ENCODE data around the gene PIGS.

PIGS gene

DNA sequence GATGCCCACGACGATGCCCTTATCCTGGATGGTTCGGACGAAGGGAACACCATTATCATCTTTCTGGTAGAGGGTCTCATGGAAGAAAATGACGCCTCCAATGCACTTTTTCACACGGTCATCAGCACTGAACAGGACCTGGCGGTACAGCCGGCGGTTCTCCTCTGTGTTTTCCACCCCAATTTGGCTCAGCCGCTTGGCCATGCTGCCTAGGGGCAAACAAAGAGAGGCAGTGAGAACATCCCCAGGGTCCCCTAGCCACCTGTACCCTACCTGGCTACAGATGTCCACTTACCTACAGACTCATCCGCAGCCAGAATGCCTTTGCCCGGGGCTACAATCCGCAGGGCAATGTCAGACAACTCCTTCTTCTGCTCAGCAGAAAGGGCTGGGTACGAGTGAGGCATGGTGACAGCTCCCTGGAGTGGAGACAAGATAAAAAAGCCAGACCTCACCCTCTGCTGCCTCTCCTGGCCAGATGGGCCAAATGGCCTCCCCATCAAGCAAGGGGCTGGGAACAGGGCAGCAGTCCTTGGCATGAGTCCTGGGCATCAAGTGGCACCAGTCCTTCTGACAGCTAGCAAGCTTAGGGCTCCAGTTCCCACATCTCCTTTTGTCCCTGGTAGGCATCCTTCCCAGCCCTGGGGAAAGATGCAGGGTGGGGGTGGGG, 3.9 kb upstream of the PIGS start:
- Histone ChIP-seq H3K27me3 (ENCODE audit: insufficient read depth, low read length) (no peaks in the 10 kb centered on the region), H3K4me3 (ENCODE audit: low read length) (no peak overlapping the region), H2AFZ (ENCODE audit: low read depth, low read length) (no peak overlapping the region)

DNA sequence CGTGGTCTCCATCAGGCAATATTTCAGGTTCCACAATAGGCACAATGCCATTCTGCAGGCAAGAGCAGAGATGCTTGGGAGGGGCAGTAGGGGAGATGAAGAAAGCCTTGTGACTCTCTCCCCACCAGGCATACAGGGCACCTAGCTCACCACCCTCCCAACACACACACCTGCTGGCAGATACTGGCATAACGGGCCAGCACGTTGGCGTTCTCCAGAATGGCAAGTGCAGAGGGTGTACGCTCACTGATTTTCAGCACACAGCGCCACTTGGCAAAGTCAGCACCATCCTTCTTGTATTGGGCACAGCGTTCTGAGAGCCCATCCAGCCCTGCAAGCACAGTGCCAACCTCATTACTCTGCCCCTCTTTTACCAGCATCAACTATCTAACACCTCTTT, 3.2 kb upstream of the PIGS start:
- no peaks in the 10 kb centered on the region for H3K9me3 ChIP-seq (ENCODE audit: low read length)
- H3K4me1 ChIP-seq (ENCODE audit: insufficient read depth, low read length) = peaks cover 10% of the 10 kb centered on the region
- H3K4me3 ChIP-seq (ENCODE audit: low read length) = no peak overlapping the region
- no peaks in the 10 kb centered on the region for H3K27me3 ChIP-seq (ENCODE audit: insufficient read depth, low read length)
- H2AFZ ChIP-seq (ENCODE audit: low read depth, low read length) = no peak overlapping the region
- H3K36me3 ChIP-seq (ENCODE audit: insufficient read depth, low read length) = peaks cover 28% of the 10 kb centered on the region

More for the DNA sequence above, 3.9 kb upstream of the PIGS start:
- Histone ChIP-seq H3K9me3 (ENCODE audit: low read length) (no peaks in the 10 kb centered on the region), H3K36me3 (ENCODE audit: insufficient read depth, low read length) (peaks cover 35% of the 10 kb centered on the region), H3K4me1 (ENCODE audit: insufficient read depth, low read length) (peaks cover 8% of the 10 kb centered on the region)

- no peaks in the 10 kb centered on the region for H3K27me3 ChIP-seq (ENCODE audit: insufficient read depth, low read length)
- peaks cover 10% of the 10 kb centered on the region for H3K4me1 ChIP-seq (ENCODE audit: insufficient read depth, low read length)
- H3K4me3 ChIP-seq (ENCODE audit: low read length) = no peak overlapping the region
- no peaks in the 10 kb centered on the region for H3K9me3 ChIP-seq (ENCODE audit: low read length)
- no peak overlapping the region for H2AFZ ChIP-seq (ENCODE audit: low read depth, low read length)
- peaks cover 23% of the 10 kb centered on the region for H3K36me3 ChIP-seq (ENCODE audit: insufficient read depth, low read length)
Measured at GRCh38 chr17:28573966-28574480, 2.7 kb upstream of the PIGS start.

DNA sequence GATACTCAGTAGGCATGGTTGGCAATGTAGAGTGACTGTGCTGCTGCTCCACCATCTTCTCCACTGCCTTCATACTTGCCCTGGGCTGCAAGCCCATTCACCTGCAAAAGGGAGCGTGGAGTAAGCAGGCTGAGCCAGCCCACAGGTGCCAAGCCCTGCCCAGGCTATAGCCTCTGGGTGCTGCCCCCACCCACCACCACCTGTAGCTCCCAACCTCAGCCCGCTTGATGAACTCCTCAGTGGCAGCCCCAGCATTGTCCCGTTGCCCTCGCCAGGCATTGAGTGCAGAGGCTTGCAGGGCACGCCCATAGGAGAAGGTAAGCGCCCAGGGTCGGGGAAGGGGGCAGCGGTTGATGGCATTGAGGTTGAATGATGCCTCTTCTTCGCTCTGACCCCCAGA, 2.2 kb upstream of the PIGS start:
- Histone ChIP-seq H3K36me3 (ENCODE audit: insufficient read depth, low read length) (peaks cover 18% of the 10 kb centered on the region), H3K4me1 (ENCODE audit: insufficient read depth, low read length) (peaks cover 10% of the 10 kb centered on the region), H2AFZ (ENCODE audit: low read depth, low read length) (no peak overlapping the region), H3K27me3 (ENCODE audit: insufficient read depth, low read length) (no peaks in the 10 kb centered on the region), H3K9me3 (ENCODE audit: low read length) (no peaks in the 10 kb centered on the region), H3K4me3 (ENCODE audit: low read length) (no peak overlapping the region)

- Histone ChIP-seq H3K9me3 (ENCODE audit: low read length) (no peaks in the 10 kb centered on the region), H3K4me1 (ENCODE audit: insufficient read depth, low read length) (peaks cover 10% of the 10 kb centered on the region), H3K4me3 (ENCODE audit: low read length) (no peak overlapping the region), H2AFZ (ENCODE audit: low read depth, low read length) (no peak overlapping the region), H3K27me3 (ENCODE audit: insufficient read depth, low read length) (no peaks in the 10 kb centered on the region), H3K36me3 (ENCODE audit: insufficient read depth, low read length) (peaks cover 13% of the 10 kb centered on the region)
Measured at GRCh38 chr17:28573040-28573380, 1.7 kb upstream of the PIGS start.

DNA sequence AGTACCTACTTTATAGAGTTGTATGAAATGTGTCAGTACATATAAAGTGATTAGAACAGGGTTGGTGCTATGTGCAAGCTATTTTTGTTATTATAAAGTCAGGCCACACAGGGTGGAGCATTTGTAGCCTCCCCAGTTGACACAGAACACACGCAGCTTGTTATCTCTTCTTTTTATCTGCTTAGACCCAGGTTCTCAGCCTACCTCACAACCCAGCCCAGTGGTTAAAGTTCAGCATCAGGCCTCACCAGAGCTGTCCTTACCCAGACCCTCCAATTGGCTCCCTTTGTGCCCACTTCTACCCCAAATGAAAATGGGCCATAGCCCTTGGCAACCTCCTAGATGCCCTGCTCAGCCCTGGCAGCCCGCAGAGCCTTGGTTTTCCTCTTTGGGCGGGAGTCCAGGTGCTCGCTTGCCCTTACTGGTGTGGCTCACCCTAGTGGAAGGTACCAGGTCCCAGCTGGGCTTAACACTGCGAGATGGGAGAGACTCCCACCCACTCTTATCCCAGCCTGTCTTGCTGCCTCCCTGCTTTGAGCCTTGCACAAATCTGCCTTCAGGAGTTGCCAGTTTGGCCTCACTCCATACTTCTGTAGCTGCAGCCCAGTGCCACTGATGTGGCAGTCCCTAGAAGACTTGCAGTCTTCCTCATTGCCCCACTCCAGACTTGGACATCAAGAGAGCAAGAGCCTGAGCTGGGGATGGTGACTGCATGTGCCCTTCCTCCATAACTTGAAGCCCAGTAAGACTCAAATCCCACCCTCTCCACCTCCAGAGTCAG, 1.1 kb upstream of the PIGS start:
- H3K27me3 ChIP-seq (ENCODE audit: insufficient read depth, low read length) = no peaks in the 10 kb centered on the region
- no peaks in the 10 kb centered on the region for H3K9me3 ChIP-seq (ENCODE audit: low read length)
- H3K36me3 ChIP-seq (ENCODE audit: insufficient read depth, low read length) = peaks cover 7% of the 10 kb centered on the region
- H3K4me1 ChIP-seq (ENCODE audit: insufficient read depth, low read length) = peaks cover 10% of the 10 kb centered on the region
- peak overlapping the region; percentile 88 for H3K4me3 ChIP-seq (ENCODE audit: low read length)
- H2AFZ ChIP-seq (ENCODE audit: low read depth, low read length) = peak overlapping the region; percentile 95

- H3K27me3 ChIP-seq (ENCODE audit: insufficient read depth, low read length) = no peaks in the 10 kb centered on the region
- peak overlapping the region; percentile 95 for H2AFZ ChIP-seq (ENCODE audit: low read depth, low read length)
- H3K36me3 ChIP-seq (ENCODE audit: insufficient read depth, low read length) = no peaks in the 10 kb centered on the region
- peak overlapping the region; percentile 88 for H3K4me3 ChIP-seq (ENCODE audit: low read length)
- peaks cover 10% of the 10 kb centered on the region for H3K4me1 ChIP-seq (ENCODE audit: insufficient read depth, low read length)
- H3K9me3 ChIP-seq (ENCODE audit: low read length) = no peaks in the 10 kb centered on the region
Measured at GRCh38 chr17:28570716-28571360, 486 bp downstream of the PIGS start.

DNA sequence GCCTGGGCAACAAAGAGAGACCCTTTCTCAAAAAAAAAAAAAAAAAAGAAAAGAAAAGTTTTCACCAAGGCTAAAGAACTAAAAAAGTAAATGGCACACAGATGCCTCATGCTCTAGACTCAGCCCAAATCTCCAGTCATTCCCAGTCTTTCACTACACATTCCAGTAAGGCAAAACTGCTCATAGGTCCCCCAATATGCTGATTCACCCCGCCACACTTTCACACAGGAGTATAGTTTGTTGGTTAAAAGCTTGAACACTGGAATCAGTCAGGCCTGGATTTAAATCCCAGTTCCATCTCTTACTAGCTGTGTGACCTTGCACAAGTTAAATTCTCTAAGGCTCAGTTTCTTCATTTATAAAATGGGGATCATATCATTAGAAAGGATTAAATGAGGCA, 1.9 kb downstream of the PIGS start:
- peaks cover 4% of the 10 kb centered on the region for H3K36me3 ChIP-seq (ENCODE audit: insufficient read depth, low read length)
- no peaks in the 10 kb centered on the region for H3K9me3 ChIP-seq (ENCODE audit: low read length)
- no peaks in the 10 kb centered on the region for H3K27me3 ChIP-seq (ENCODE audit: insufficient read depth, low read length)
- H3K4me1 ChIP-seq (ENCODE audit: insufficient read depth, low read length) = peaks cover 10% of the 10 kb centered on the region
- H2AFZ ChIP-seq (ENCODE audit: low read depth, low read length) = no peak overlapping the region
- no peak overlapping the region for H3K4me3 ChIP-seq (ENCODE audit: low read length)

GRCh38 chr17:28567604-28568003, 3.7 kb downstream of the PIGS start:
- Histone ChIP-seq H3K36me3 (ENCODE audit: insufficient read depth, low read length) (peaks cover 14% of the 10 kb centered on the region), H3K4me3 (ENCODE audit: low read length) (no peak overlapping the region), H3K9me3 (ENCODE audit: low read length) (no peaks in the 10 kb centered on the region), H2AFZ (ENCODE audit: low read depth, low read length) (no peak overlapping the region), H3K4me1 (ENCODE audit: insufficient read depth, low read length) (peaks cover 10% of the 10 kb centered on the region), H3K27me3 (ENCODE audit: insufficient read depth, low read length) (no peaks in the 10 kb centered on the region)

- no peaks in the 10 kb centered on the region for H3K9me3 ChIP-seq (ENCODE audit: low read length)
- no peaks in the 10 kb centered on the region for H3K27me3 ChIP-seq (ENCODE audit: insufficient read depth, low read length)
- H3K4me3 ChIP-seq (ENCODE audit: low read length) = no peak overlapping the region
- H2AFZ ChIP-seq (ENCODE audit: low read depth, low read length) = no peak overlapping the region
- no peaks in the 10 kb centered on the region for H3K4me1 ChIP-seq (ENCODE audit: insufficient read depth, low read length)
- H3K36me3 ChIP-seq (ENCODE audit: insufficient read depth, low read length) = peaks cover 28% of the 10 kb centered on the region
Measured at GRCh38 chr17:28563475-28563874, 7.8 kb downstream of the PIGS start.

DNA sequence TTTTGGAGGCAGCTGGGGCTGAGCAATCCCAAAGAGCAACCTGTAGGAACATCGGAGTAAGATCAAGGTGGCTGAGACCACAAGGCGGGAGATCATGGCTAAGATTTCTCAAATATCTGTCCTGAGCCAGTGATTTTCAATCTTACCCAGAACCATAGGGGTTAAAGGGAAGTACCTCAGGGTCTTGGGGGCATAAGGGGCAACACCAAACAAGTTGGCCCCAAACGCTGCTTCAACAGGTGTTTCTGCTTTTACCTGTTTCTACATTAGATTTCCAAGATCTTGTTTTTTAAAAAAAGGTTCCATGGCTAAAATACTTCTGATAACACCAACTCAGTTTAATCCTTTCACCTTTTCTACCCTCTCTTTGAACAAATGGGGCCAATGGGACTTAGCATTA, 16.3 kb downstream of the PIGS start:
- H3K27me3 ChIP-seq (ENCODE audit: insufficient read depth, low read length) = no peaks in the 10 kb centered on the region
- peaks cover 12% of the 10 kb centered on the region for H3K4me1 ChIP-seq (ENCODE audit: insufficient read depth, low read length)
- no peak overlapping the region for H3K4me3 ChIP-seq (ENCODE audit: low read length)
- peaks cover 44% of the 10 kb centered on the region for H3K36me3 ChIP-seq (ENCODE audit: insufficient read depth, low read length)
- H2AFZ ChIP-seq (ENCODE audit: low read depth, low read length) = no peak overlapping the region
- H3K9me3 ChIP-seq (ENCODE audit: low read length) = no peaks in the 10 kb centered on the region

GRCh38 chr17:28554565-28554964, 16.8 kb downstream of the PIGS start:
- no peaks in the 10 kb centered on the region for H3K9me3 ChIP-seq (ENCODE audit: low read length)
- peaks cover 12% of the 10 kb centered on the region for H3K4me1 ChIP-seq (ENCODE audit: insufficient read depth, low read length)
- no peak overlapping the region for H3K4me3 ChIP-seq (ENCODE audit: low read length)
- H2AFZ ChIP-seq (ENCODE audit: low read depth, low read length) = no peak overlapping the region
- H3K27me3 ChIP-seq (ENCODE audit: insufficient read depth, low read length) = no peaks in the 10 kb centered on the region
- H3K36me3 ChIP-seq (ENCODE audit: insufficient read depth, low read length) = peaks cover 41% of the 10 kb centered on the region

- Histone ChIP-seq H3K36me3 (ENCODE audit: insufficient read depth, low read length) (peaks cover 36% of the 10 kb centered on the region), H3K9me3 (ENCODE audit: low read length) (no peaks in the 10 kb centered on the region), H3K4me3 (ENCODE audit: low read length) (peak overlapping the region; percentile 82), H3K4me1 (ENCODE audit: insufficient read depth, low read length) (peaks cover 12% of the 10 kb centered on the region), H2AFZ (ENCODE audit: low read depth, low read length) (peak overlapping the region; percentile 64), H3K27me3 (ENCODE audit: insufficient read depth, low read length) (no peaks in the 10 kb centered on the region)
Measured at GRCh38 chr17:28553000-28553505, 18.3 kb downstream of the PIGS start.

Data from neuron (in vitro differentiated cells).